Measurements from ENCODE around the gene USF2. TPM values are rescaled to one million over a fixed set of nuclear protein-coding genes. Genes with fewer than 3 reads are reported as not detected.

USF2 gene
- polyA plus RNA-seq, 1 donor from 2014 or later: 107 TPM

GRCh38 chr19:35309481-35310279 lies 40.9 kb downstream of the USF2 start:
- H3K4me2 ChIP-seq (ENCODE audit: low read length): no peak overlapping the region
- H2AFZ ChIP-seq (ENCODE audit: low read depth, low read length): no peak overlapping the region
- no peaks in the 10 kb centered on the region for H3K36me3 ChIP-seq (ENCODE audit: insufficient read depth, low read length)
- H3K9ac ChIP-seq (ENCODE audit: low read length): no peak overlapping the region
- H3K9me3 ChIP-seq (ENCODE audit: low read length): no peaks in the 10 kb centered on the region
- no peaks in the 10 kb centered on the region for H4K20me1 ChIP-seq (ENCODE audit: insufficient read depth)
- H3F3A ChIP-seq (ENCODE audit: insufficient read depth, low read length, poor library complexity, severe bottlenecking): no peaks in the 10 kb centered on the region
- H3K9me2 ChIP-seq (ENCODE audit: insufficient read depth, low read length): no peaks in the 10 kb centered on the region
- no peak overlapping the region for H3K4me3 ChIP-seq (ENCODE audit: low read length)
- H3K27ac ChIP-seq (ENCODE audit: low read length): no peak overlapping the region
- TF ChIP-seq TAF1 (IDR thresholded peaks at IDR 0.05; ENCODE audit: low read depth): no peak
- no peak for TF ChIP-seq SMC3 (conservative IDR thresholded peaks at IDR 0.05; ENCODE audit: poor library complexity)
- no peak for TF ChIP-seq POLR2AphosphoS5 (IDR thresholded peaks at IDR 0.05)
- no peak for TF ChIP-seq REST (IDR thresholded peaks at IDR 0.05; ENCODE audit: borderline replicate concordance)
- no peak for TF ChIP-seq CTCF (IDR thresholded peaks at IDR 0.05; ENCODE audit: poor library complexity, severe bottlenecking)
- no peak for TF ChIP-seq EP300 (conservative IDR thresholded peaks at IDR 0.05; ENCODE audit: poor library complexity, severe bottlenecking)
- TF ChIP-seq RAD21 (conservative IDR thresholded peaks at IDR 0.05): no peak
- no peak for TF ChIP-seq MXI1 (conservative IDR thresholded peaks at IDR 0.05; ENCODE audit: poor library complexity, severe bottlenecking)
- no peak for TF ChIP-seq EZH2 (IDR thresholded peaks at IDR 0.05; ENCODE audit: borderline replicate concordance, insufficient read depth, low read length, poor library complexity, severe bottlenecking)
- H3K27me3 ChIP-seq (ENCODE audit: insufficient read depth, low read depth, low read length): no peaks in the 10 kb centered on the region
- no peaks in the 10 kb centered on the region for H3K79me2 ChIP-seq (replicated peaks; ENCODE audit: insufficient read depth, low read length)

- H3F3A ChIP-seq (ENCODE audit: insufficient read depth, low read length, poor library complexity, severe bottlenecking): no peaks in the 10 kb centered on the region
- H4K20me1 ChIP-seq (ENCODE audit: insufficient read depth): no peaks in the 10 kb centered on the region
- H3K4me2 ChIP-seq (ENCODE audit: low read length): no peak overlapping the region
- no peaks in the 10 kb centered on the region for H3K9me2 ChIP-seq (ENCODE audit: insufficient read depth, low read length)
- H3K4me3 ChIP-seq (ENCODE audit: low read length): no peak overlapping the region
- H3K9me3 ChIP-seq (ENCODE audit: low read length): no peaks in the 10 kb centered on the region
- H3K27me3 ChIP-seq (ENCODE audit: insufficient read depth, low read depth, low read length): no peaks in the 10 kb centered on the region
- TF ChIP-seq EP300 (conservative IDR thresholded peaks at IDR 0.05; ENCODE audit: poor library complexity, severe bottlenecking): no peak
- TF ChIP-seq REST (IDR thresholded peaks at IDR 0.05; ENCODE audit: borderline replicate concordance): no peak
- no peak for TF ChIP-seq SMC3 (conservative IDR thresholded peaks at IDR 0.05; ENCODE audit: poor library complexity)
- no peak for TF ChIP-seq RAD21 (conservative IDR thresholded peaks at IDR 0.05)
- TF ChIP-seq TAF1 (IDR thresholded peaks at IDR 0.05; ENCODE audit: low read depth): no peak
- no peak for TF ChIP-seq MXI1 (conservative IDR thresholded peaks at IDR 0.05; ENCODE audit: poor library complexity, severe bottlenecking)
- no peak for TF ChIP-seq EZH2 (IDR thresholded peaks at IDR 0.05; ENCODE audit: borderline replicate concordance, insufficient read depth, low read length, poor library complexity, severe bottlenecking)
- TF ChIP-seq POLR2AphosphoS5 (IDR thresholded peaks at IDR 0.05): no peak
- no peak for TF ChIP-seq CTCF (IDR thresholded peaks at IDR 0.05; ENCODE audit: poor library complexity, severe bottlenecking)
- H2AFZ ChIP-seq (ENCODE audit: low read depth, low read length): no peak overlapping the region
- no peaks in the 10 kb centered on the region for H3K36me3 ChIP-seq (ENCODE audit: insufficient read depth, low read length)
- no peak overlapping the region for H3K27ac ChIP-seq (ENCODE audit: low read length)
- no peaks in the 10 kb centered on the region for H3K79me2 ChIP-seq (replicated peaks; ENCODE audit: insufficient read depth, low read length)
- H3K9ac ChIP-seq (ENCODE audit: low read length): no peak overlapping the region
These were observed 41.6 kb downstream of the USF2 start for GRCh38 chr19:35310331-35310730.

Data from neural cell (in vitro differentiated cells).